MV-4-11 (cell line): ENCODE data around the gene DBH.
A peak's percentile ranks its signal among the peaks of the same experiment; 100 is the strongest.

Experiments
- DNase-seq: peaks from one replicate; lab custom pipeline; 2025; lab: John Stamatoyannopoulos, UW

The DBH gene

GRCh38 chr9:133604856-133605255 is 31.3 kb upstream of the DBH start:
- no peak for DNase-seq

- DNase-seq, result no peak
Observed at GRCh38 chr9:133605446-133605845, 30.7 kb upstream of the DBH start.

GRCh38 chr9:133605856-133606707 is 30.1 kb upstream of the DBH start:
- DNase-seq, result no peak

GRCh38 chr9:133606708-133607025 is 29.5 kb upstream of the DBH start:
- DNase-seq, result no peak

GRCh38 chr9:133607381-133607780 is 28.8 kb upstream of the DBH start:
- no peak for DNase-seq

- no peak for DNase-seq
Observed at GRCh38 chr9:133607976-133608375, 28.2 kb upstream of the DBH start.

- DNase-seq, result no peak
Observed at GRCh38 chr9:133608382-133608781, 27.8 kb upstream of the DBH start.

- DNase-seq, result no peak
Observed at GRCh38 chr9:133608889-133609288, 27.3 kb upstream of the DBH start.

GRCh38 chr9:133609311-133610098 is 26.7 kb upstream of the DBH start, which contains the start of gene FAM163B:
FAM163B (minus strand) TSS chr9:133609389; CDS start chr9:133580223, 29,166 bp downstream.
- DNase-seq, result no peak

- DNase-seq, result no peak
Observed at GRCh38 chr9:133610845-133611244, 25.3 kb upstream of the DBH start.

GRCh38 chr9:133612051-133612450 is 24.1 kb upstream of the DBH start:
- no peak for DNase-seq

GRCh38 chr9:133612816-133613215 is 23.3 kb upstream of the DBH start:
- DNase-seq, result no peak

- DNase-seq, result no peak
Observed at GRCh38 chr9:133613432-133613831, 22.7 kb upstream of the DBH start.

- DNase-seq, result no peak
Observed at GRCh38 chr9:133614056-133614455, 22.1 kb upstream of the DBH start.

GRCh38 chr9:133614678-133615077 is 21.5 kb upstream of the DBH start:
- no peak for DNase-seq

GRCh38 chr9:133615186-133615585 is 21.0 kb upstream of the DBH start:
- no peak for DNase-seq

GRCh38 chr9:133615606-133616188 is 20.5 kb upstream of the DBH start:
- no peak for DNase-seq

- no peak for DNase-seq
Observed at GRCh38 chr9:133616643-133617405, 19.3 kb upstream of the DBH start.

GRCh38 chr9:133618726-133619125 is 17.4 kb upstream of the DBH start:
- DNase-seq, result no peak

GRCh38 chr9:133619791-133620190 is 16.4 kb upstream of the DBH start:
- peak; percentile 88 for DNase-seq

GRCh38 chr9:133621725-133622267 is 14.4 kb upstream of the DBH start:
- DNase-seq, result no peak

GRCh38 chr9:133622555-133622954 is 13.6 kb upstream of the DBH start:
- no peak for DNase-seq
